ENCODE results near the gene MT2A.

Gene MT2A

DNA sequence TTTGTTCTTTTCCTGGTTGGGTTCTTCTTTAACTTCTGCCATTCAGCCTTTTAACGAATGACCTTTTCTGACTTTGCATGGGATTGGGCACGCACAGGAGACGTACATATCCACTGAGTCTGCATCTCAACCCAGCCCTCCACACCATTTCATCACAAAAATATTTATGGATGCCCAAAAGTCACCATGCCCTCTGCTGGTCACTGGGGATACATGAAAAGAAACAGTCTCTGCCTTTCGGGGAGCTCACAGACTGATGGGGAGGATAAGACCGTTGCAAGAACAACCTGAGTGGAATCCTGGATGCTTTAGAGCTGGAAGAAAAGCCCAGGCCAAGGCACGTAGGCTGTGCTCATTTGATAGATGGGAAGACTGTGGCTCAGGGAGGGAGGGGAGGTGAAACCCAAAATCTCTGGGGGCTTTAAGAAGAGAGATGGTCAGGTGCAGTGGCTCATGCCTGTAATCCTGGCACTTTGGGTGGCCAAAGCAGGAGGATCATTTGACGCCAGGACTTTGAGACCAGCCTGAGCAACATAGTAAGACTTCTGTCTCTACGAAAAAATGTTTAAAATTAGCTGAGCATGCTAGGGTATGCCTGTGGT, 7.9 kb upstream of the MT2A start:
- peak; percentile 16 for DNase-seq

DNA sequence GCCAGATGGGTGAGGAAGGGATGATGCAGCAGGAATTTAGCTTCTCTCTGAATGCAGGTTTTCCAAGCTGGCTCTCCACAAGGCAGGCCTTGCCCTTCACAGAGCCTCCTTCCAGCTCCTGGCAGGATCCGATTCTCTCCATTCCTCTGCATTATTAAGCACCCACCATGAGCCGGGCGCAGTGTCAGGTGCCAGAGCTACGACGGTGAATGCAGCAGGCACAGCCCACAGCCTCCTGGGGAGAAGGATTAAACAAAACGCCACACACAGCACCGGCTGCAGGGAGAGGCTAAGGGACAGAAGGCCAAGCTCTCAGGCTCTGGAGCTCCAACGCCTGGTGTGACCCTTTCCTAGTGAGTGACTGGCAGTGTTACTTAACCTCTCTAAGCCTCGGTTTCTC, 7.1 kb upstream of the MT2A start:
- no peak for DNase-seq

DNA sequence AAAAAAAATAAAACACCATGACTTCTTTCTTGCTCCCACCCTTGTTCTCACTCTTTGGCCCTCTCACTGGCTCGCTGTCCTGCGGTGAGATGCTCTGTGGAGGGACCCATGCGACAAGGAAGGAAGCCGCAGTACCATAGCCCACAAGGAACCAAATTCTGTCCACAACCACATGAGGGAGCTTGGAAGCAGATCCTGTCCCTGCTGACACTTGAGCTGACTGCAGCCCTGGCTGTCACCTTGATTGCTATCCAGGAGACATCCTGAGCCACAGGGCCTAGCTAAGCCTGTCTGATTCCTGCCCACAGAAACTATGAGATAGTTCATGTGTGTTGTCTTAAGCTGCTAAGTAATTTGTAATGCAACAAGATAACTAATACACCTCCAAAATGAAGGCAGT, 4.8 kb upstream of the MT2A start:
- DNase-seq, result peak; percentile 9

DNA sequence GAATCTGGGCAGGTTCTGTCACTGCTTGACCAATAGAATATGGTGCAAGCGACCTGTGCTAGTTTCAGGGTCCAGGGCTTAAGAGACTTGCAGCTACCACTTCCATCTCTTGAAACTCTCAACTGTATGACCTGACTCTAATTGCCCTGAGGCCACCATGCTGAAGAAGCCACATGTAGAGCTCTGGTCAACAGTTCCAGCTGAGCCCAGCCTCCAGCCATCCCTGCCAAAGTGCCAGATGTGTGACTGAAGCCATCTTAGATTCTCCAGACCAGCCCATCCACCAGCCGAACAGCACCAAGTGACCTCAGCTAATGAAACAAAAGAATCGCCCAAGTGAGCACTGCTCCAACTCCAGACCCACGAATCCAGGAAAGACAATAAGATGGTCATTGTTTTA, 3.4 kb upstream of the MT2A start:
- DNase-seq, result no peak

DNA sequence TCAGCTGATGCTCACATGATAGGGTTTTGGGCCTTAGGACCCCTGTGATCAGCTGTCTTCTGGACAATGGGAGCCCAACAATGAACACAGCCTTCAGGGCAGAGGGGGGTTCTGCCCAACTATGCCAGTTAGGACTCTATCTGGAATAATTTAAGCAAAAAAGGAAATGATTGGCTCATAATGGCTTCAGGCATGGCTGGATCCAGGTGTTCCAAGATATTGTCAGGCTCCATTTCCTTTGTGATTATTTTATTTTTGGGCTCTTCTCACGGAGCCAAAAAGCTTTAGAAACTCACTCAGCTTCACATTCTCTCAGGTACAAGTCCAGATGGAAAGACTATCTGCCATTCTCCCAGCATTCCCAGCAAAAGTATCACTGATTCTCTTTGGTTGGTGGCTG, 2.9 kb upstream of the MT2A start:
- DNase-seq, result no peak

DNA sequence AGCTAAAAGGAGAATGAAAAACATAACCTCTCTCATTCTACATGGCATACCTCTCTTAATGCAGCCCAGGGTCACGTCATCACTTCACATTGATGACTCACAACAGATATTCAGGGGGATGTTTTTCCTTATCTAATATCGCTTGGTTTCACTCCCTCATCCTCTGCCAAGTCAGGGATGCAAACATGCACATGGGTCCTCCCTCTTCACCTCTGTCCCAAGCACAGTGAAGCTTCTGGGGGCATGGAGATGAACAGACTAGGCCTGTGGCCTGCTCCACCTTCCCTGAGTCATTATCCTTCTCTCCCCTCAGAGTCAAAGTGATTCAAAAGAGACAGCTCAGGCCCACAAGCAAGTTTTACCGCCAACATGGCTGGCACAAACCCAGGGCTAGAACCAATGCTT, 2.3 kb upstream of the MT2A start:
- no peak for DNase-seq

DNA sequence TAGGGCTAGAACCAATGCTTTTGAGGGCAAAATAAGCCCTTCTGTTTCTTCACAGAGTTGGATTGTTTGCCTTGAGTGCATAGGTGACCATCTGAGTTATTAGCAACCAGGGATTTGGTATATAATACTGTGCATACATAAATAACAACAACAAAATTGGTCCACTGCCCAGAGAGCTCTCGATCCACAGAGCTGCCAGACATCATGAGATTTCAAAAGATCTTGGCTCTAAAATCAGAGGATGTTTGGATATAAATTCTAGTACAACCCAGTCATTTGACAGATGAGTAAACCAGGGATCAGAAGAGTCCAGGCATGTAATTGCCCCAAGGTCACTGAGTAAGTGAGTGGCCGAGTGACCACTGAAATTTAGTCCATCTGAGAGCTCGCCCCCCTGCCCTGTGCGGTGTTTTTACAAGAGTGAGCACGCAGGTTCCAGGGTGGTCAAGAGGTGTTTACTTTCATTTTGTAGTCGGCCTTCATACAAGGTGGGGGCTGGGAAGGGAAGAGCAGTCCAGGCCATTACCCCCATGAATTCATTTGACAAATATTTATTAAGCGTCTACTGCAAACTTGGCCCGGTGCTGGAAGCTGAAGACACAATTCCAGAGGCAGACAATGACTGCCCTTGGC, 1.8 kb upstream of the MT2A start:
- DNase-seq, result no peak

DNA sequence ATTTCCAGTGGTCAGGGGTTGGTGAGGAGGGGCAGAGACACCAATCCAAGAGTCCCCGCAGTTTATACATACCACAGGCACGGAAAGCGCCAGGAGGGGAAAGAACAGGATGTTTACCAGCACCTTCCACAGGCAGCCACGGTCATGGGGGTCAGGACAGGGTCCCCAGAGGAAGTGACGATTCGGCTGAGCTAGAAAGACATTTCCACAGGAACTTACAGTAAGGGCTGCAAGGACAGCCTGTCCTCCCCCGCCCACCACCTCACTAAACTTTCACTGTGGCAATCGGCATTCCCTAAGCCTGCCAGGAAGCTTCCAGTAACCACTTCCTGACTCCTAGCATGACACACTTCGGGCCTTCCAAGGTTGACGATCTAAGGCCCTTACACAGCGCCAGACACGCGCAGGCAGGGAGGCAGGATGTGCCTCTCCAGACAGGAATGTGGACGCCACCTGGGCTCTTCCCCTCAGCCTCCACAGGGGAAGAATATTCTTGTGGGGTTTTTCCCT, 1.2 kb upstream of the MT2A start:
- DNase-seq, result no peak

DNA sequence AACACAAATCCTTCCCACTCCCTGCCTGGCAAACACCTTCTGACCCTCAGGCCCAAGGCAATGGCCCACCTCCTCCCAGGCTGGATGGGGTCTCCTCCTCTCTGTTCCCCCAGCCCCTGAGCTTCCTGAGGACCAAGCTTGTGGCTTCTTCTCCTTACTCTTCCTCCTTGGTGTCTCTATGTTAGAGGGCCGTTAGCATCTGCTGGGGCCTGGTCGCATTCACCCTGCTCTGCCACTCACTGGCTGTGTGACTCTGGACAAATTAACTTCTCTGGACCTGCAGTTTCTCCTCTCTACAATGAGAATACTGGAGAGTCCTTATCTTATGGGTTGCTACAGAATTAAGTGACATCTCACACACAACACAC, 725 bp upstream of the MT2A start:
- DNase-seq, result no peak

DNA sequence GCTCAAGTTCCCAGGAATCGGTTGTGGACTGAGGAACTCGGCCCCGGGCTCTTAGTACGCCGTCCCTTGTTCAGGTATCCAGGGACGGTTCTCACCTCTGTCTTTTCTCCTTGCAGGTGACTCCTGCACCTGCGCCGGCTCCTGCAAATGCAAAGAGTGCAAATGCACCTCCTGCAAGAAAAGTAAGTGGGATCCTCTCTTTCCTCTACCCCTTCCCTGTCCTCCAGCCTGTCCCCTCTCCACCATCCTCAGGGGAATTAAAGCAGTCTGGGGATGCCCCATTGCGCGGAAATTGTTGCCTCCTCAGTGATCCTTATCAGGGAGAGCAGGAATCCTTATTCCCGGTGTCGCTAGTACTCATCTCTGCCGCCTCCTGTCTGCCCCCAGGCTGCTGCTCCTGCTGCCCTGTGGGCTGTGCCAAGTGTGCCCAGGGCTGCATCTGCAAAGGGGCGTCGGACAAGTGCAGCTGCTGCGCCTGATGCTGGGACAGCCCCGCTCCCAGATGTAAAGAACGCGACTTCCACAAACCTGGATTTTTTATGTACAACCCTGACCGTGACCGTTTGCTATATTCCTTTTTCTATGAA, 585 bp downstream of the MT2A start:
- DNase-seq, result no peak

DNA sequence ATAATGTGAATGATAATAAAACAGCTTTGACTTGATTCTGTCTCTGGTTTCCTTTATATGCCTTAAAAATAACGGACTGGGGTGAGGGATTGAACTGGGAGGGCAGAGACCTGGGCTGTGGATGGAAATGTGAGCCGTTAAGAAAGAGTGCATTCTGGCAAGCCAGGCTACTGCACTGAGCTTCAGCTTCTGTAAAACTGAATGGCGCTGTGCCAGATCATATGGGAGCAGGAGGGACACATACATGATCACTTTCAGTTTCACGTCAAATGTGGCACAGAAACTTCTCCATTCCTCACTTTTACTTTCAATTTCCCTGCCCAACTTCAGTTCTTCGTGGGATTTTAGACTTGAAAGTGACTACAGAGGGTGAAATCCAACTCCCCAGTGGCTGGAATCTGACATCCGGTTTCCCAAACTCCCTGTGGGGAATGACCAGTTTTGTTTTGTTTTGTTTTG, 1.1 kb downstream of the MT2A start:
- DNase-seq, result no peak

DNA sequence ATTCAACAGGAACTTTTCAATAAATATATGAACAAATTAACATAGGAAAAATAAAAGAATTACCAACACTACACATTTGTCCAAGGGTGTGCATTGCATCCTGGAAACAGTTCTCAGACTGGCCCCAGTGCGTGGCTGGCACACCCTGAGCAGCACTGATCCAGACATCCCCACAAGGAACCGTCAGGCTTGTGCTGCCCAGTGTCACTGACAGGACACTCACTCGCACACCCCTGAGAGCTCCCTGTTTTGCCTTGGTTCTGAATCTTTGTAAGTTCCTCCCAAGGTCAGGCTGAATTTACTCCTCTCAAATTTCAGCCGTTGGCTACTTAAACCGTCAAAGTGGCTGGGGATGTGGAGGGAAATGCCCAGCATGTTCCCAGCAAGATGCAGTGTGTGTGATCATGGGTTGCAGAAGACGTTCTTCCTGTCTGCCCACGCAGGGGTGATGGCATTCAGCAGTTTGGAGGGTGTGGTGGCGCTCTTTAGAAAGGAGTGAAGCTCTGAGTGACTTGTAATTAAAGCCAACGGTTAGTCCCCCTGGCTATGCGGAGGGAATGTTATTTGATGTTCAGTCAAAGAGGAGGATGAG, 1.7 kb downstream of the MT2A start:
- DNase-seq, result no peak

DNA sequence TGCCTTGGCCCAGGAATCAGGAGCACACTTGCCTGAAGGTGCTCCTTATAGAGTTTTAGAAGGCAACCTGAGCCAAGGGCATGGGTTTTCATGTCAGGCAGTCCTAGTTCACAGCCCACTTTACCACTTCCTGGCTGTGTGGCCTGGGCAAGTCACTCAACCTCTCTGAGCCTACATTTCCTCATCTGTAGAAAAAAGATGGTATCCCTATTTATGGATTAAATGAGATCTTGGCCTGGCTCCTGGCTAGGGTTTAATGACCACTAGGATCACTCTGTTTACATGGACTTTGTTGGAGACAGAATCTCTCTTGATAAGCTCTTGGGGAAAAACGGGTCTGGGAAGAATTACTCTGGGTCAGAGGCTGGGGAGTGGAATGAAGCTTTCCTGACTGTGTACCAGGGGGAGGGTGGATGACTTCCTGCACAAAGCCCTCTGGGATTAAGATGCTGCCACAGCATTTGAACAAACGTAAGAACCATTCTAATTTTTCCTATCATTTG, 2.3 kb downstream of the MT2A start:
- DNase-seq, result no peak

DNA sequence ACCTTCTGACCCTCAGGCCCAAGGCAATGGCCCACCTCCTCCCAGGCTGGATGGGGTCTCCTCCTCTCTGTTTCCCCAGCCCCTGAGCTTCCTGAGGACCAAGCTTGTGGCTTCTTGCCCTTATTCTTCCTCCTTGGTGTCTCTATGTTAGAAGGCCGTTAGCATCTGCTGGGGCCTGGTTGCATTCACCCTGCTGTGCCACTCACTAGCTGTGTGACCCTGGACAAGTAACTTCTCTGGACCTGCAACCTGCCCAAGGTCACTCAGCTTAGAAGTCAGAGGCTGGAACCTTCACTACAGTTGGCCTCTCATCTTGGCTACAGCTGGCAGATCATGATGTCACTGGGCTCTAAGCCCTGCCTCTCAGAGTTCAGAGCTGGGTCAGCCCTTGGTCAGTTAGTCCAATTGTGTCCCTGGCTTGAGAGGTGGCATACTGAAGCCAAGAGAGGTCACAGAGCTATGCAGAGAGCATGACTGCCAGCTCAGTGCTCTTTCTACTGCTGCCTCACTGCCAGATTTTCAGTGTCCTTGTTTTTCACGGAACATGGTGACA, 3.0 kb downstream of the MT2A start:
- DNase-seq, result no peak

DNA sequence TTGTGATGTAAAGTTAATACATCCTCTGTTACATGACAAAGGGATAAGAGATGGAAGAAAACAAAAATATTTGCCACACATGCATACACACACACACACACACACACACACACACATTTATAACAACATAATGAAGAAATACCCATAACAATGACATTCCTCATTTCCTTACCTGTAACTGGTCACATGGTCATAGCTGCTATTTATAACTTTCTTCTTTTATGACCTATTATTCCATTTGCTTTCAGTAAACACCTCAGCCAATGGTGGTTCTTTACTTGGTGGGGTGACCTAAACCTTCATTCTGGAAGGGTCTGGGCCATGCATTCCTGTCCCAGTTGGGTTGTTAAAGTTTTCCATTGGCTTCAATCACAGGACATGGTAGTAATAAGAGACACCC, 5.3 kb downstream of the MT2A start:
- no peak for DNase-seq

DNA sequence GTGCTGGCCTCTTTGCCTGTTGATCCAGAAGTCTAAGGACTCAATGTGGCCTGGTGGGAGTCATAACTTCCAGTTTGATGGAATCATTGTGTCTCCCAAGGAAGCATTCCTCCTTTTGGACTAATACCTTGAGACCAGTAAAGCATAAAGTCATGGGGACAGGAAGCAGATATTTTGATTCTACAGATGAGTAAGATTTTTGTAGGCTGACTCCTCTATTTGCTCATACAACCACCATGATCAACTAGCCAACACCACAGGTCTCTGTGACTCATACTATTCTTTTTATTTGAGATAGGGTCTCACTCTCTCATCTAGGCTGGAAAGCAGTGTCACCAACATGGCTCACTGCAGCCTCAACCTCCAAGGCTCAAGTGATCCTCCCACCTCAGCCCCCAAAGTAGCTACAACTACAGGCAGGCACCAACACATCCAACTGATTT, 6.2 kb downstream of the MT2A start:
- no peak for DNase-seq

DNA sequence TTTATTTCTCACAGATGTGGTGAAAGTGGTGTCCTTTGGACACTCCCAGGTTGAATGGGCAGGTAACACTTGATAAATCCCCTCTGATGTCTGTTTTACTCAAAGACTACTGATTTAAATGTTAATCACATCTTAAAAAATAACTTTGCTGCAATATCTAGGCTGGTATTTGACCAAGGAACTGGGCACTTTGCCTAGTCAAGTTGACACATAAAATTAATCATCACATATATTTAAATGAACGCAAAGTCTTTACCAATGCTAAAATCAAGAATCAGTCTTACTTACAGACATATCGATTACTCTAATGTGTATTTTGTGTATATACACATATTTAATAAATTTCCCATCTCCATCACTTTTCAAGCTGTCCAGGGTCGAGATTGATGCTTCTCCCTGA, 7.0 kb downstream of the MT2A start:
- no peak for DNase-seq

DNA sequence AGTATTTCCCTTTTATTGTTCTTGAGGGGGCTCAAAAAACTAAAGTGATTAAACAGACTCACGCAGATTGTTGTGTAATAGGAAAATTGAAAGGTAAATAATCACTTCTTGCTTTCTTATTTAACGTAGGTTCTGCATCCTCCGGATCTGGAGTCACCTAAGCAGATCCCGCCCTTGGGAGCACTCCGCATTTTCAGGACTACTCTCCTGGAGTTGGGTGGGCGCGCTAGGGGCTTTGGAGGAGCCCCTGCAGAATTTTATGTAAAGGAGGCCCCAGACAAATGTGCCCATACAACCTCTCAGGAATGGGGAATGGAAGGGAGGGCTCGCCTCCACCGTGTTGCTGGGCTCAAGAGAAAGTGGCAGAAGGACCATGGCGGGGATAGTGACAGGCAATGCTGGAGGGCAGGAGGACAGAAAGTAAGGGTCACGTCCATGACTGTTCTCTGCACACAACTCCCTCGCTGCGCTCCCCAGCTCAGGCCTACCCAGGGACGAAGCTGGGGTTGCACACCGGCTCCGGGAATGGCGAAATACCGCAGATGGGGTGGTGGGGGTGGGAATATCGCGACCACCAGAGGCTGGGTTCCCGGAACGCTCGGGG, 8.3 kb downstream of the MT2A start:
- no peak for DNase-seq

DNA sequence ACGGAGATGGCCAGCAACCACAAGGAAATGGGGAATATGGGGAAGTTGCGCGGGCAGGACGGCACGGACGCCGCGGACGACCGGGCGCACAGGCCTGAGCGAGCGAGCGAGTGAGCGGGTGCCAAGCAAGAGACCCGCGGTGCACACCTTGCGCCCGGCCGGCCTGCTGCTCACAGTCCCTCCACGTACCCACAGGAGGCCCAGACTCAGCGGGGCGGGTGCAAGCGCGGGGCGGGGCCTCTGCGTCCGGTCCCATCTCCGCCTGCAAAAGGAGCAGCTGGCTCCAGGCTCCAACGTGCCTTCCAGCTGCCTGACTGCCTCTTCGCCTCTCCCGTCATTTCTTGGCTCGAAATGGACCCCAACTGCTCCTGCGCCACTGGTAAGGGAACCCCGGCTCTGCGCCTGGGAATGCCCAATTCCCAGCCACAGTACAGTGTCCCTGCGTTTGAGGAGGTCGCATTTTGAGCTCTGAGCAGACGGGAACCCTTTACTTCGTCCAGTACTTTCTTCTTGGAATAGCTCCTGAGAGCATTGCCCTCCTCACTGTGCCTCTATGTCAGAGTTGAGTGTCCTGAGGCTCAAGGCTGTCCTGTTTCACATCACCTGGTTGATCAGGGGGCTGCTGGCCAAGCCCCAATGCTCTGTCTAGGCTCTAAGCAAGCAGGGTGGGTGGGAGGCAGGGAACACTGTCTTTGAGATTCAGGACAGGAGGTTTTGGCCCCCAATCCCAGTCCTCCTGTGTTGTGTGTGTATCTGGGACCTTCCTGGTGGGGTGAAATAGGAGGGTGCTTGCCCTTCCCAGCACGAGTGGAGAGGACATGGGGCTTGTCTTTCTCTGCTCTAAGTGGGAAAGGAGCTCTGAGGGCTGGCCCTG, 9.1 kb downstream of the MT2A start:
- DNase-seq, result no peak

DNA sequence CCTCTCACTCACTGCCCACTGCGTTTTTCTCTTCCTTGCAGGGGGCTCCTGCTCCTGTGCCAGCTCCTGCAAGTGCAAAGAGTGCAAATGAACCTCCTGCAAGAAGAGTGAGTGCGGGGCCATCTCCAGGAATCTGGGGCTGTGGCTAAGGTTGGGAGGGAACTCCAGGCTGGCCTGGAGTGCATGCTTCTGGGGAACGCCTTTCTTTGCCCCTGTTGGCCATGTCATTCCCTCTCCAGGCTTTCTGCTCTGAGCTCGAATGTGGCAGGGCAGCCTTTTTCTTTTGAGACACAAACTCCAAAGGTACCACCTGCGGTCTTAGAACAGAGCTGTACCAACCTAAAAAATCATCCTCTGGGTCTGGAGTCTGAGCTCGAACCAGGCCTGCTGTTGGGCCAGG, 9.8 kb downstream of the MT2A start:
- DNase-seq, result no peak

DNA sequence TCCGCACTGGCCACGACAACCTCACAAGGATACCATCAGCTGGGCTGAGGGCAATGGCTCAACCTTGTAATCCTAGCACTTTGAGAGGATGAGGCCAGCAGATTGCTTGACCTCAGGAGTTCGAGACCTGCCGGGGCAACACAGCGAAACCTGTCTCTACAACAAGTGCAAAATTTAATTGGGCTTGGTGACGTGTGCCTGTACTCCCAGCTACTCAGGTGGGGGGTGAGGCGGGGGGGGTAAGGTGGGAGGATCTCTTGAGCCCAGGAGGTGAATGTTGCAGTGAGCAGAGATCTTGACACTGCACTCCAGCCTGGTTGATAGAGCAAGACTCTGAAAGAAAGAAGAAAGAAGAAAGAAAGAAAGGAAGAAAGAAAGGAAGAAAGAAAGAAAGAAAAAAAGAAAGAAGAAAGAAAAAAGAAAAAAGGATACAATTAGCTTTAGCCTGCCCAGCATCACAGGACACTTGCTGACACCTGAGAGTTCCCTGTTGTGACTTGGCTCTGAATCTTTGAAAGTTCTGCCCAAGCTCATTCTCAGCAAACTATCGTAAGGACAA, 12.0 kb downstream of the MT2A start:
- no peak for DNase-seq
